K562 (cell line): ENCODE data around the gene CRABP2. TPM values are rescaled to one million over a fixed set of nuclear protein-coding genes. Genes with fewer than 3 reads are reported as not detected.
A peak's percentile ranks its signal among the peaks of the same experiment; 100 is the strongest.

Source experiments
- DMBX1 ChIP-seq: fragments of 250-450 bp; sonication (Bioruptor Pico); IDR thresholded peaks from 2 replicates; pipeline ENCODE4 v1.8.0; 2022; ENCODE audit warnings: inconsistent platforms, mild to moderate bottlenecking, moderate library complexity, borderline replicate concordance
- HEY1 ChIP-seq: fragments of 250-450 bp; sonication (Bioruptor Pico); IDR thresholded peaks from 2 replicates; pipeline ENCODE4 v1.5.0; 2020; ENCODE audit warnings: mild to moderate bottlenecking, moderate library complexity, borderline replicate concordance
- JUN ChIP-seq, 2 experiments: sonication (generic) in 1 of 2; formaldehyde crosslinking in 1 of 2; IDR thresholded peaks; 2 replicates each; pipeline versions ENCODE4 v1.6.1 to v1.8.0; 2012 to 2022; ENCODE audit warnings: borderline replicate concordance in 2 of 2, mild to moderate bottlenecking in 2 of 2, improper control_type of control experiment in 1 of 2, low read depth in 1 of 2, low read length in 1 of 2, missing genetic modification reagents in 1 of 2
- JUND ChIP-seq, 2 experiments: IDR thresholded peaks; 2 replicates in 1 of 2; 3 replicates in 1 of 2; pipeline ENCODE4 v1.6.1; 2011; ENCODE audit warnings: borderline replicate concordance in 2 of 2, low read depth in 2 of 2, low read length in 2 of 2, improper control_type of control experiment in 1 of 2, missing biosample characterization in 1 of 2, missing genetic modification characterization in 1 of 2, missing genetic modification reagents in 1 of 2
- MGA ChIP-seq: fragments of 450-650 bp; IDR thresholded peaks from 2 replicates; pipeline ENCODE4 v1.6.1; 2016; ENCODE audit warnings: mild to moderate bottlenecking, moderate library complexity
- MTA1 ChIP-seq: fragments of 450-650 bp; IDR thresholded peaks from 2 replicates; pipeline ENCODE4 v1.6.1; 2017; ENCODE audit warnings: borderline replicate concordance
- SPI1 ChIP-seq: IDR thresholded peaks from 2 replicates; pipeline ENCODE4 v1.6.1; 2011; ENCODE audit warnings: low read depth, low read length, control low read depth, borderline replicate concordance
- TCFL5 ChIP-seq: fragments of 250-450 bp; sonication (Bioruptor Pico); conservative IDR thresholded peaks from 2 replicates; pipeline ENCODE4 v1.6.1; 2021; ENCODE audit warnings: mild to moderate bottlenecking, moderate library complexity, matching md5 sums
- YY1 ChIP-seq, 3 experiments: IDR thresholded peaks; 2 replicates each; pipeline ENCODE4 v1.6.1; 2011; ENCODE audit warnings: low read length in 2 of 3, mild to moderate bottlenecking in 2 of 3, moderate library complexity in 2 of 3, borderline replicate concordance in 1 of 3, control low read depth in 1 of 3, low read depth in 1 of 3; ENCODE audit not compliant: insufficient read depth in 3 of 3, insufficient replicate concordance in 2 of 3, control insufficient read depth in 1 of 3, insufficient read length in 1 of 3; ENCODE audit errors: extremely low read depth in 1 of 3
- ZBTB43 ChIP-seq: sonication (generic); formaldehyde crosslinking; IDR thresholded peaks from 2 replicates; pipeline ENCODE4 v1.8.0; 2023; ENCODE audit warnings: mild to moderate bottlenecking, missing genetic modification reagents
- ZNF507 ChIP-seq: conservative IDR thresholded peaks from 2 replicates; pipeline ENCODE4 v1.6.1; 2017; ENCODE audit warnings: missing genetic modification characterization, missing compliant biosample characterization
- polyA plus RNA-seq, 8 experiments: library from polyadenylated mRNA; depleted of rRNA in 4 of 8; stranded (reverse) in 5 of 8; unstranded in 3 of 8; fragments of >200 nt; fragmentation: Nextera tagmentation in 2 of 8; fragmentation: Illumina TruSeq in 1 of 8; extraction: Ambion mirVana in 2 of 8; extraction: Trizol in 1 of 8; gene quantifications; 2 replicates each; pipeline versions ENCODE4 v1.2.1 to v1.2.3, GENCODE V29; 2011 to 2014; ENCODE audit warnings: inconsistent platforms in 1 of 8, missing spikeins in 1 of 8
- total RNA-seq, 7 experiments: library from RNA; depleted of rRNA in 6 of 7; stranded (reverse); fragments of >200 nt in 6 of 7; fragmentation: Illumina TruSeq in 2 of 7; extraction: Trizol in 2 of 7; gene quantifications; 2 replicates each; pipeline versions ENCODE4 v1.2.1 to v1.2.3, GENCODE V29; 2011 to 2021; ENCODE audit warnings: low replicate concordance in 1 of 7

Gene CRABP2
- total and polyA plus RNA-seq, 9 of the 15 experiments (the other 6 are each of a cell fraction or from before 2014, with no cell fraction given): 0.30 to 2.5 (median 0.82) TPM

DNA sequence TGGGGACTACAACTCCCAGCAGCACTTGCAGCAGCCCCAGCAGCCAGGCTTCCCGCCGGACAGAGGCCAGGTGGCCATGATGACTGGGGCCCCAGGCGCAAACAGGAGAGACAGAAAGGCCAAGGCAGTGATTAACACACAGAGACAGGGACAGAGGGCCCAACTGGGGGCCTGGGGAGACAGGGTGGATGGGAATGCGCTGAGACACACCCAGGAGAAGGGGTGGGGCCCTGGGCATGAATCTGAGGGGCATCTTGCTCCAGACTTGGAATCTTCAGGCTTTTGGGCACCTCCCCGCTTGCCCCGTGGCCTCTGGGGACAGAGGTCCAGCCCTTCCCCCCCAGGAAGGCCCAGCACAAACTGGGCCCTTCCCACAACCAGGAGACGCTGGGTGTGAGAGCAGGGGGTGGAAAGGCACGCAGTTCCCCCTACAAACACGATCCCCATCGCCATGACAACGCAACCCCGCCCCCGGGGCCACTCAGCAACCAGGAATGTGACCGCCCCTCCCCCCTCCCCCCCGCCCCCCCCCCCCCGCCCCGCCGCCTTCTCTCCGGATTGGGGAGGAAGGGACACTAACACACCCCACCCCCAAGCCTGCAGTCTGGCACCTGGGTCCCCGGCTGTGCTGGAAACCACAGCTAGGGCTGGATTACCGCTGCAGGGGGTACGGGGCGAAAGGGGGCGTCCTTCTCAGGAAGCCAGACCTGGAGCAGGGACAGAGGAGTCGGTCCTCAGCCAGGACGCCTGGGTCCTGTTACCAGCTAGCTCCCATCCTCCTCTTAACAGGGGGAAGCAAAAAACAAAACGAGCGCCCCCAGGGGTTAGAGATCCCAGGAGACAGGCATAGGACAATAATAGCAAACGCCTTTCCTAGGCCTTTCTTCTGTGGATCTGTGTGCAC is 41.6 kb upstream of the CRABP2 start (continued):
- no peak for TF ChIP-seq DMBX1 (CRISPR knock-in tag)
- peak; percentile 73 for TF ChIP-seq JUND (IDR thresholded peaks at IDR 0.05; ENCODE audit: borderline replicate concordance, low read depth, low read length)
- peak; percentile 60; the same call in 1 of the 3 replicates for TF ChIP-seq JUND (tag; IDR thresholded peaks at IDR 0.05; ENCODE audit: borderline replicate concordance, low read depth, low read length)
- no peak for TF ChIP-seq MGA
- TF ChIP-seq JUN (IDR thresholded peaks at IDR 0.05; ENCODE audit: borderline replicate concordance, low read depth, low read length): no peak
- TF ChIP-seq JUN (CRISPR knock-in tag; IDR thresholded peaks at IDR 0.05; ENCODE audit: borderline replicate concordance): no peak
- TF ChIP-seq SPI1: peak; percentile 24; the same call in 1 of the 2 replicates
- no peak for TF ChIP-seq ZNF507 (tag)
- TF ChIP-seq HEY1: no peak
- TF ChIP-seq TCFL5 (CRISPR knock-in tag): no peak
- TF ChIP-seq ZBTB43 (CRISPR knock-in tag): no peak
- 0 out of 2 replicates have a peak, but pooled peaks have one; percentile 11 for TF ChIP-seq MTA1
- TF ChIP-seq YY1 (IDR thresholded peaks at IDR 0.05; ENCODE audit: borderline replicate concordance in 1 of 3, control insufficient read depth in 1 of 3, extremely low read depth in 1 of 3, insufficient read depth in 3 of 3, insufficient read length in 1 of 3, insufficient replicate concordance in 2 of 3, low read depth in 1 of 3, low read length in 2 of 3): peak; percentile 46 to 92 (median 83)
